ENCODE data around the gene TMEFF2. TPM values are rescaled to one million over a fixed set of nuclear protein-coding genes. Genes with fewer than 3 reads are reported as not detected.

Gene TMEFF2
- total and polyA plus RNA-seq, 10 of the 15 experiments (the other 5 are each of a cell fraction or from before 2014, with no cell fraction given), result not detected

- H2AFZ ChIP-seq (ENCODE audit: control insufficient read depth, low read depth, low read length), result no peak overlapping the region
- in situ Hi-C loops (cut with MboI) (no loop called here), intact Hi-C loops (cut with micrococcal nuclease; ENCODE audit: unreplicated experiment) (no loop called here)
- ATAC-seq, result no peak
- FAIRE-seq, result no peak
- H3K27ac ChIP-seq (ENCODE audit: control insufficient read depth, insufficient read depth), result no peak overlapping the region
- ChIA-PET POLR2A (no interaction called here), CTCF (interaction anchor here (0.6 to 1.7 kb wide), 2 partner anchors 142 to 713 kb away, joined by 3 to 5 read pairs; no protein-coding TSS in a partner anchor), RAD21 (ENCODE audit: unreplicated experiment) (no interaction called here), SMC1A (ENCODE audit: uncharacterized antibody, unreplicated experiment) (interaction anchor here (0.6 to 1.3 kb wide), 2 partner anchors 8 to 9 kb away, joined by 3 to 4 read pairs; no protein-coding TSS in a partner anchor)
- no peaks in the 10 kb centered on the region for H3K27me3 ChIP-seq (replicated peaks in 1 of 2; ENCODE audit: control insufficient read depth in 2 of 2, insufficient read depth in 2 of 2, low read length in 1 of 2)
- no TSS peak for BruUV-seq (replicated peaks)
- H3K4me2 ChIP-seq (ENCODE audit: control insufficient read depth, insufficient read depth), result no peak overlapping the region
- H3K9ac ChIP-seq (ENCODE audit: control insufficient read depth, insufficient read depth, low read length), result no peak overlapping the region
- H3K4me1 ChIP-seq (ENCODE audit: control insufficient read depth, insufficient read depth, low read length), result no peaks in the 10 kb centered on the region
- H3K79me2 ChIP-seq (ENCODE audit: control insufficient read depth, insufficient read depth, low read length), result no peaks in the 10 kb centered on the region
- no peaks in the 10 kb centered on the region for H3K36me3 ChIP-seq (ENCODE audit: control insufficient read depth in 2 of 2, insufficient read depth in 2 of 2, low read length in 1 of 2)
- WGBS (ENCODE audit: insufficient coverage, insufficient replicate concordance, low lambda C conversion rate, missing lambda C conversion rate), result 64% methylated on average over 6 of the region's 6 CpGs
- no peaks in the 10 kb centered on the region for H4K20me1 ChIP-seq (ENCODE audit: control insufficient read depth, insufficient read depth)
- H3K4me3 ChIP-seq, result no peak overlapping the region
- no peaks in the 10 kb centered on the region for H3K9me3 ChIP-seq (replicated peaks; ENCODE audit: control insufficient read depth, insufficient read depth, low read length)
- DNase-seq (ENCODE audit: low read depth, low spot score), result no peak
- TF ChIP-seq RUNX3 (IDR thresholded peaks at IDR 0.05; ENCODE audit: low read length), result no peak
- TF ChIP-seq ZNF207 (IDR thresholded peaks at IDR 0.05; ENCODE audit: borderline replicate concordance), result no peak
- TF ChIP-seq, protein P1, sequence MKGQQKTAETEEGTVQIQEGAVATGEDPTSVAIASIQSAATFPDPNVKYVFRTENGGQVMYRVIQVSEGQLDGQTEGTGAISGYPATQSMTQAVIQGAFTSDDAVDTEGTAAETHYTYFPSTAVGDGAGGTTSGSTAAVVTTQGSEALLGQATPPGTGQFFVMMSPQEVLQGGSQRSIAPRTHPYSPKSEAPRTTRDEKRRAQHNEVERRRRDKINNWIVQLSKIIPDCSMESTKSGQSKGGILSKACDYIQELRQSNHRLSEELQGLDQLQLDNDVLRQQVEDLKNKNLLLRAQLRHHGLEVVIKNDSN (IDR thresholded peaks at IDR 0.05; ENCODE audit: borderline replicate concordance, extremely low read length, insufficient read depth, low read depth, low read length), result no peak
- TF ChIP-seq ATF2 (IDR thresholded peaks at IDR 0.05; ENCODE audit: low read length), result no peak
- TF ChIP-seq CBFB (IDR thresholded peaks at IDR 0.05; ENCODE audit: low read depth), result no peak
- no peak for TF ChIP-seq ZNF274 (IDR thresholded peaks at IDR 0.05; ENCODE audit: insufficient read depth, insufficient read length)
- TF ChIP-seq ETV6 (conservative IDR thresholded peaks at IDR 0.05 in 1 of 2, IDR thresholded peaks at IDR 0.05 in 1 of 2; ENCODE audit: borderline replicate concordance in 1 of 2, low read depth in 1 of 2), result no peak
- no peak for TF ChIP-seq MYB (IDR thresholded peaks at IDR 0.05; ENCODE audit: borderline replicate concordance, low read depth, low read length)
- TF ChIP-seq NR2C2 (IDR thresholded peaks at IDR 0.05; ENCODE audit: borderline replicate concordance, control insufficient read depth, insufficient read length, low read depth), result no peak
- TF ChIP-seq NR2F1 (conservative IDR thresholded peaks at IDR 0.05), result no peak
- no peak for TF ChIP-seq CBX5 (IDR thresholded peaks at IDR 0.05; ENCODE audit: low read depth)
- TF ChIP-seq TBL1XR1 (IDR thresholded peaks at IDR 0.05; ENCODE audit: low read depth, low read length), result no peak
- no peak for TF ChIP-seq E2F8 (IDR thresholded peaks at IDR 0.05; ENCODE audit: low read depth, partially characterized antibody)
- no peak for TF ChIP-seq HDGF (IDR thresholded peaks at IDR 0.05)
- no peak for TF ChIP-seq KLF5 (IDR thresholded peaks at IDR 0.05; ENCODE audit: partially characterized antibody)
- TF ChIP-seq FOXM1 (IDR thresholded peaks at IDR 0.05; ENCODE audit: low read depth, low read length), result no peak
- TF ChIP-seq ATF3 (IDR thresholded peaks at IDR 0.05; ENCODE audit: borderline replicate concordance, extremely low read depth, low read depth, low read length), result no peak
These were observed 181.5 kb downstream of the TMEFF2 start for GRCh38 chr2:192013211-192013610.
